Activated T-cell treated with anti-CD3 and anti-CD28 coated beads, Interleukin-2, amount 50 U/mL, for 48 hours (primary cell): ENCODE results near the gene ATG4C.

Experiments
- DNase-seq, 2 experiments: peaks; one replicate each; pipeline ENCODE4 v3.0.0-alpha.2; 2020

The ATG4C gene

GRCh38 chr1:62905872-62906271, 121.9 kb downstream of the ATG4C start:
- DNase-seq, result no peak

GRCh38 chr1:62906428-62906886, 122.5 kb downstream of the ATG4C start:
- DNase-seq, result no peak

GRCh38 chr1:62908168-62908695, 124.3 kb downstream of the ATG4C start:
- no peak for DNase-seq

GRCh38 chr1:62912028-62912638, 128.2 kb downstream of the ATG4C start:
- DNase-seq, result no peak
